Ishikawa (cell line): ENCODE results near the gene ADCY2.

ENCODE experiments used
- CEBPB ChIP-seq: IDR thresholded peaks from 2 replicates; pipeline ENCODE4 v1.6.1; 2012
- CREB1 ChIP-seq: IDR thresholded peaks from 2 replicates; pipeline ENCODE4 v1.6.1; 2012; ENCODE audit warnings: low read depth
- EP300 ChIP-seq: IDR thresholded peaks from 2 replicates; pipeline ENCODE4 v1.6.1; 2012; ENCODE audit warnings: borderline replicate concordance
- FOXM1 ChIP-seq: IDR thresholded peaks from 2 replicates; pipeline ENCODE4 v1.6.1; 2012; ENCODE audit warnings: low read depth, borderline replicate concordance
- NFIC ChIP-seq: IDR thresholded peaks from 2 replicates; pipeline ENCODE4 v1.6.1; 2012
- RAD21 ChIP-seq: IDR thresholded peaks from 2 replicates; pipeline ENCODE4 v1.6.1; 2012; ENCODE audit warnings: low read depth
- TAF1 ChIP-seq: IDR thresholded peaks from 2 replicates; pipeline ENCODE4 v1.6.1; 2012; ENCODE audit warnings: low read depth, mild to moderate bottlenecking
- TCF12 ChIP-seq: IDR thresholded peaks from 2 replicates; pipeline ENCODE4 v1.6.1; 2012; ENCODE audit warnings: low read depth
- TEAD4 ChIP-seq: IDR thresholded peaks from 2 replicates; pipeline ENCODE4 v1.6.1; 2012
- YY1 ChIP-seq: IDR thresholded peaks from 2 replicates; pipeline ENCODE4 v1.6.1; 2012; ENCODE audit warnings: low read depth
- TF ChIP-seq, protein P1 (sequence below): IDR thresholded peaks from 2 replicates; pipeline ENCODE4 v1.6.1; 2012
- TF ChIP-seq, protein P2 (sequence below): IDR thresholded peaks from 2 replicates; pipeline ENCODE4 v1.6.1; 2012
- TF ChIP-seq, protein P3 (sequence below): IDR thresholded peaks from 2 replicates; pipeline ENCODE4 v1.6.1; 2012; ENCODE audit warnings: low read depth, mild to moderate bottlenecking

DNA sequence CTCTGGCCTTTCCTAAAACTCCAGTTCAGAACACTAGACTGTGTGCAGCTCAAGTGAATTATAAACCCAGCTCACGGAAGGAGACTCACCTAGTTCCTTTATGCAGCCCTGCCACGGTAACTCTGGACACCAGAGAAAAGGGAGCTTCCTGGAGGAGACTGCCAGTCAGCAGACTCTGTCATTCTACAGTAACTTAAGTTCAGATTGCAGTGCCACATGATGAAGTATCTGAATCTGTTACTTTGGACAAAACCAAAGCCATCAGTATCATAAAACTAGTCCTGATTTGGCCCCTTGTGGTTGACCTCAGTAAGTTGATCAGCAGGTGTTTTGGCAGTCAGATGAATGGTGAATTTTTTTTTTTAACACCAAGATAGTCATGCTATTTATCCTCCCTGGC lies 475.7 kb downstream of the ADCY2 start:
- TF ChIP-seq, protein P1, sequence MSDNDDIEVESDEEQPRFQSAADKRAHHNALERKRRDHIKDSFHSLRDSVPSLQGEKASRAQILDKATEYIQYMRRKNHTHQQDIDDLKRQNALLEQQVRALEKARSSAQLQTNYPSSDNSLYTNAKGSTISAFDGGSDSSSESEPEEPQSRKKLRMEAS: no peak
- TF ChIP-seq EP300 (no peak), TAF1 (no peak), NFIC (no peak), YY1 (no peak), TCF12 (no peak), CEBPB (no peak), RAD21 (no peak), FOXM1 (no peak), CREB1 (no peak), TEAD4 (no peak)
- TF ChIP-seq, protein P2, sequence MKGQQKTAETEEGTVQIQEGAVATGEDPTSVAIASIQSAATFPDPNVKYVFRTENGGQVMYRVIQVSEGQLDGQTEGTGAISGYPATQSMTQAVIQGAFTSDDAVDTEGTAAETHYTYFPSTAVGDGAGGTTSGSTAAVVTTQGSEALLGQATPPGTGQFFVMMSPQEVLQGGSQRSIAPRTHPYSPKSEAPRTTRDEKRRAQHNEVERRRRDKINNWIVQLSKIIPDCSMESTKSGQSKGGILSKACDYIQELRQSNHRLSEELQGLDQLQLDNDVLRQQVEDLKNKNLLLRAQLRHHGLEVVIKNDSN: no peak
- TF ChIP-seq, protein P3, sequence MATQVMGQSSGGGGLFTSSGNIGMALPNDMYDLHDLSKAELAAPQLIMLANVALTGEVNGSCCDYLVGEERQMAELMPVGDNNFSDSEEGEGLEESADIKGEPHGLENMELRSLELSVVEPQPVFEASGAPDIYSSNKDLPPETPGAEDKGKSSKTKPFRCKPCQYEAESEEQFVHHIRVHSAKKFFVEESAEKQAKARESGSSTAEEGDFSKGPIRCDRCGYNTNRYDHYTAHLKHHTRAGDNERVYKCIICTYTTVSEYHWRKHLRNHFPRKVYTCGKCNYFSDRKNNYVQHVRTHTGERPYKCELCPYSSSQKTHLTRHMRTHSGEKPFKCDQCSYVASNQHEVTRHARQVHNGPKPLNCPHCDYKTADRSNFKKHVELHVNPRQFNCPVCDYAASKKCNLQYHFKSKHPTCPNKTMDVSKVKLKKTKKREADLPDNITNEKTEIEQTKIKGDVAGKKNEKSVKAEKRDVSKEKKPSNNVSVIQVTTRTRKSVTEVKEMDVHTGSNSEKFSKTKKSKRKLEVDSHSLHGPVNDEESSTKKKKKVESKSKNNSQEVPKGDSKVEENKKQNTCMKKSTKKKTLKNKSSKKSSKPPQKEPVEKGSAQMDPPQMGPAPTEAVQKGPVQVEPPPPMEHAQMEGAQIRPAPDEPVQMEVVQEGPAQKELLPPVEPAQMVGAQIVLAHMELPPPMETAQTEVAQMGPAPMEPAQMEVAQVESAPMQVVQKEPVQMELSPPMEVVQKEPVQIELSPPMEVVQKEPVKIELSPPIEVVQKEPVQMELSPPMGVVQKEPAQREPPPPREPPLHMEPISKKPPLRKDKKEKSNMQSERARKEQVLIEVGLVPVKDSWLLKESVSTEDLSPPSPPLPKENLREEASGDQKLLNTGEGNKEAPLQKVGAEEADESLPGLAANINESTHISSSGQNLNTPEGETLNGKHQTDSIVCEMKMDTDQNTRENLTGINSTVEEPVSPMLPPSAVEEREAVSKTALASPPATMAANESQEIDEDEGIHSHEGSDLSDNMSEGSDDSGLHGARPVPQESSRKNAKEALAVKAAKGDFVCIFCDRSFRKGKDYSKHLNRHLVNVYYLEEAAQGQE: no peak
